Stomach (tissue), 9 donors: ENCODE measurements around the gene PIGL. TPM values are rescaled to one million over a fixed set of nuclear protein-coding genes. Genes with fewer than 3 reads are reported as not detected.

Experiments
- DNase-seq, 2 donors: peaks; one replicate each; pipeline versions ENCODE4 v3.0.0 to v3.0.0-alpha.2; 2013 to 2019
- H3K27ac ChIP-seq, 5 donors: fragments of 200-600 bp in 4 of 5; sonication (generic) in 4 of 5; one replicate each; pipeline ENCODE4 v1.5.1; 2013 to 2019; ENCODE audit warnings: mild to moderate bottlenecking in 1 of 5, moderate library complexity in 1 of 5
- H3K27me3 ChIP-seq, 3 donors: fragments of 200-600 bp; sonication (generic); one replicate each; pipeline ENCODE4 v1.5.1; 2017 to 2019; ENCODE audit warnings: mixed run types in 1 of 3
- H3K36me3 ChIP-seq, 4 donors: fragments of 200-600 bp; sonication (generic); 1 replicate in 3 of 4; 2 replicates in 1 of 4; pipeline ENCODE4 v1.5.1; 2016 to 2019
- H3K4me1 ChIP-seq, 4 donors: fragments of 200-600 bp; sonication (generic); one replicate each; pipeline ENCODE4 v1.5.1; 2016 to 2019
- H3K4me3 ChIP-seq, 4 donors: fragments of 200-600 bp; sonication (generic) in 3 of 4; one replicate each; pipeline ENCODE4 v1.5.1; 2016 to 2019; ENCODE audit warnings: mild to moderate bottlenecking in 1 of 4
- H3K9me3 ChIP-seq, 4 donors: fragments of 200-600 bp; sonication (generic); one replicate each; pipeline ENCODE4 v1.5.1; 2016 to 2019
- EP300 ChIP-seq: sonication (generic); formaldehyde crosslinking; IDR thresholded peaks from one replicate; pipeline ENCODE4 v1.6.1; 2017; ENCODE audit warnings: antibody characterized with exemption
- POLR2A ChIP-seq, 4 donors: fragments of 450-650 bp; IDR thresholded peaks; one replicate each; pipeline ENCODE4 v1.6.1; 2016; ENCODE audit warnings: antibody characterized with exemption in 4 of 4, control low read depth in 2 of 4, mild to moderate bottlenecking in 1 of 4, moderate library complexity in 1 of 4
- POLR2AphosphoS5 ChIP-seq, 3 donors: sonication (generic); formaldehyde crosslinking; IDR thresholded peaks; one replicate each; pipeline ENCODE4 v1.6.1; 2016; ENCODE audit warnings: antibody characterized with exemption in 3 of 3
- WGBS, 5 donors: extraction: QIAGEN DNeasy Blood & Tissue Kit in 3 of 5; methylation state at CpG; one replicate each; pipeline versions ENCODE4 v1.1.5 to v1.1.7; 2013 to 2018; 5-methylcytosine and 5-hydroxymethylcytosine counted together
- intact Hi-C: fragments of 100-400 bp; cut with DNase I; formaldehyde crosslinking; loops from one replicate; pipeline ENCODE4 v1.15.1; 2023; ENCODE audit warnings: low total_unique reads
- polyA plus RNA-seq, 3 donors: library from polyadenylated mRNA; stranded (reverse); fragments of 200-250 nt; gene quantifications; one replicate each; pipeline ENCODE4 v1.2.3, GENCODE V29; 2013
- total RNA-seq, 5 donors: library from RNA; depleted of rRNA; stranded (reverse); fragments of >200 nt; gene quantifications; one replicate each; pipeline versions ENCODE4 v1.1.0 to v1.2.3, GENCODE V29; 2014 to 2016
- TF ChIP-seq, protein P1 (sequence below), 7 experiments: fragments of 450-650 bp in 4 of 7; fragments of 200-600 bp in 3 of 7; sonication (generic) in 3 of 7; IDR thresholded peaks; one replicate each; pipeline ENCODE4 v1.5.1; 2016 to 2019; ENCODE audit warnings: antibody characterized with exemption in 7 of 7, control low read depth in 2 of 7, mild to moderate bottlenecking in 1 of 7
- donor health status: healthy with polysubstance abuse.
- donor health status: Bipolar disorder and iron deficiency.
- donor health status: healthy.

The PIGL gene
- total and polyA plus RNA-seq, 8 donors: 5.8 to 72.3 (median 35.3) TPM

DNA sequence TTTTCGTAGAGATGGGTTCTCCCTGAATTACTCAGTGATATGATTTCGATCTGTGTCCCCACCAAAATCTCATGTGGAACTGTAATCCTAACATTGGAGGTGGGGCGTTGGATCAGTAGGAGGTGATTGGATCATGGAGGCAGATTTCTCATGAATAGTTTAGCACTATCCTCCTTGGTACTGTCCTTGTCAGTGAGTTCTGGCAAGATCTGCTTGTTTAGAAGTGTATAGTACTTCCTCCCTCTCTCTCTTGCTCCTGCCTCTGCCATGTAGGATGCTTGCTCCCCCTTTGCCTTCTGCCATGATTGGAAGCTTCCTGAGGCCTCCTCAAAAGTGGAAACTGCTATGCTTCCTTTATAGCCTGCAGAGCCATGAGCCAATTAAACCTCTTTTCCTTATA, 22.9 kb downstream of the PIGL start:
- intact Hi-C loops: no loop called here
- H3K4me3 ChIP-seq: no peak overlapping the region
- H3K9me3 ChIP-seq: no peaks in the 10 kb centered on the region
- H3K4me1 ChIP-seq: no peaks in the 10 kb centered on the region
- H3K27me3 ChIP-seq: no peaks in the 10 kb centered on the region
- DNase-seq: no peak
- no peak for TF ChIP-seq POLR2A (IDR thresholded peaks at IDR 0.05)
- no peak for TF ChIP-seq EP300
- TF ChIP-seq, protein P1, sequence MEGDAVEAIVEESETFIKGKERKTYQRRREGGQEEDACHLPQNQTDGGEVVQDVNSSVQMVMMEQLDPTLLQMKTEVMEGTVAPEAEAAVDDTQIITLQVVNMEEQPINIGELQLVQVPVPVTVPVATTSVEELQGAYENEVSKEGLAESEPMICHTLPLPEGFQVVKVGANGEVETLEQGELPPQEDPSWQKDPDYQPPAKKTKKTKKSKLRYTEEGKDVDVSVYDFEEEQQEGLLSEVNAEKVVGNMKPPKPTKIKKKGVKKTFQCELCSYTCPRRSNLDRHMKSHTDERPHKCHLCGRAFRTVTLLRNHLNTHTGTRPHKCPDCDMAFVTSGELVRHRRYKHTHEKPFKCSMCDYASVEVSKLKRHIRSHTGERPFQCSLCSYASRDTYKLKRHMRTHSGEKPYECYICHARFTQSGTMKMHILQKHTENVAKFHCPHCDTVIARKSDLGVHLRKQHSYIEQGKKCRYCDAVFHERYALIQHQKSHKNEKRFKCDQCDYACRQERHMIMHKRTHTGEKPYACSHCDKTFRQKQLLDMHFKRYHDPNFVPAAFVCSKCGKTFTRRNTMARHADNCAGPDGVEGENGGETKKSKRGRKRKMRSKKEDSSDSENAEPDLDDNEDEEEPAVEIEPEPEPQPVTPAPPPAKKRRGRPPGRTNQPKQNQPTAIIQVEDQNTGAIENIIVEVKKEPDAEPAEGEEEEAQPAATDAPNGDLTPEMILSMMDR (IDR thresholded peaks at IDR 0.05): no peak
- no peak for TF ChIP-seq POLR2AphosphoS5 (IDR thresholded peaks at IDR 0.05)
- WGBS, 5 donors: 95 to 100% (median 98%) methylated on average over 3 of the region's 3 CpGs
- H3K27ac ChIP-seq: no peak overlapping the region
- peaks cover 0 to 17% (median 12%) of the 10 kb centered on the region in 4 donors for H3K36me3 ChIP-seq

DNA sequence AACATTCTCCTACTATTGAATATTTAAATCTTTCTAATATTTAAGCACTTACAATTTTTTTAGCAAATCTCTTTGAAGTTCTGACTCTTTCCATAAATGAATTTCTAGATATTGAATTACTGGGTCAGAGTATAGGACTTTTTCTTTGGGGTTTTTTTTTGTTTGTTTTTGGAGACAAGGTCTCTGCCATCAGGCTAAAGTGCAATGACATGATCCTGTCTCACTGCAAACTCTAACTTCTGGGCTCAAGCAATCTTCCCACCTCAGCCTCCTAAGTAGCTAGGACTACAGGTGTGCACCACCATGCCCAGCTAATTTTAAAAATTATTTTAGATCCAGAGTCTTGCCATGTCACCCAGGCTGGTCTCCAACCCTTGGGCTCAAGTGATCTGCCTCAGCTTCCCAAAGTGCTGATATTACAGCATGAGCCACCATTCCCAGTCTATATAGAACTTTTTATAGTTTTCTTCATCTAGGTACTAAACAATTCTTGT, 24.9 kb downstream of the PIGL start:
- peaks cover 0 to 7% (median under 1%) of the 10 kb centered on the region in 4 donors for H3K36me3 ChIP-seq
- no peak overlapping the region for H3K27ac ChIP-seq
- intact Hi-C loops: no loop called here
- no peak for TF ChIP-seq POLR2AphosphoS5 (IDR thresholded peaks at IDR 0.05)
- TF ChIP-seq, protein P1 (IDR thresholded peaks at IDR 0.05): no peak
- no peak for TF ChIP-seq EP300
- no peak for TF ChIP-seq POLR2A (IDR thresholded peaks at IDR 0.05)
- no peaks in the 10 kb centered on the region for H3K4me1 ChIP-seq
- no peak overlapping the region for H3K4me3 ChIP-seq
- H3K27me3 ChIP-seq: no peaks in the 10 kb centered on the region
- no peak for DNase-seq
- no peaks in the 10 kb centered on the region for H3K9me3 ChIP-seq

DNA sequence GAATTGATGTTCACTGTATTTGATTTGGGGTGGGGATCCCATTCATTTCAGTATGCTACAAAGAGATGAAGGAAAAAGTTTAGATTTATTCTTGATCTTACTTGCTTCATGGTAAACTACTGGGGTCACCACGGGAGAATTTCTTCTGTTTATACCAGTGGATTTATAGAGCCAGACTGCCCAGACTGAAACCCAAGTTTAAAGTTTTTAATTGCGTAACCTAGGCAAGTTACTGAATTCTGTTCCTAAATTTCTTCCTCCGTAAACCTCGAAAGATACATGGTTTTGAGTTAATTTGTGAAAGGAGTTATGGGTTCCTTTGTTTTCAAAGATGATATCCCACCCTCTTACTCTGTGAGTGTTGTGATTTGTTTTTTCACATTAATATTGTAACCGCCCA, 26.4 kb downstream of the PIGL start:
- TF ChIP-seq POLR2A (IDR thresholded peaks at IDR 0.05) (no peak), EP300 (no peak), POLR2AphosphoS5 (IDR thresholded peaks at IDR 0.05) (no peak)
- TF ChIP-seq, protein P1 (IDR thresholded peaks at IDR 0.05): no peak
- no peak for DNase-seq

DNA sequence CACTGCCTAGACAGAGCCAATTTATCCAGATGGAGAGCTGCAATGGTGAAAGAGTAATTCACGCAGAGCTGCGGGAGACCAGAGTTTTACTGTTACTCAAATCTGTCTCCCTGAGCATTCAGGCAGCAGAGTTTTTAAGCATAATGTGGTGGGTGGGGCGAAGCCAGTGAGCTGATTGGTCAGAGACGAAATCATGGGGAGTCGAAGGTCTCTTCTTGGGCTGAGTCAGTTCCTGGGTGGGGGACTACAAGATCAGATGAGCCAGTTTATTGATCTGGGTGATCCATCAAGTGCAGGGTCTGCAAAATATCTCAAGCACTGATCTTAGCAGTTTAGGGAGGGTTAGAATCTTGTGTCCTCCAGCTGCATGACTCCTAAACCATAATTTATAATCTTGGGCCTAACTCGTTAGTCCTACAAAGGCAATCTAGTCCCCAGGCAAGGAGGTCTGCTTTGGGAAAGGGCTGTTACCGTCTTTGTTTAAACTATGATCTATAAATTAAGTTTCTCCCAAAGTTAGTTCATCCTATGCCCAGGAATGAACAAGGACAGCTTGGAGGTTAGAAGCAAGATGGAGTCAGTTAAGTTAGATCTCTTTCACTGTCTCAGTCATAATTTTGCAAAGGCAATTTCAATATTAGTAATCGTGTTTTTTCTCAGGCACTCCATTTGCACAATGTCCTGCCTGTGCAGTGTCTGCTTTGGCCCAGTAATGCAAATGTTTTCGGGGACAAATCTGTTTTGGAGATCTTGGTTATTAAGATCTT, 27.0 kb downstream of the PIGL start:
- Histone ChIP-seq H3K4me1 (no peaks in the 10 kb centered on the region), H3K27me3 (no peaks in the 10 kb centered on the region), H3K27ac (no peak overlapping the region), H3K4me3 (no peak overlapping the region), H3K9me3 (no peaks in the 10 kb centered on the region), H3K36me3 (no peaks in the 10 kb centered on the region)
- no peak for DNase-seq
- intact Hi-C loops: no loop called here
- WGBS, 5 donors: 71 to 89% (median 83%) methylated on average over 9 of the region's 9 CpGs
- TF ChIP-seq POLR2AphosphoS5 (IDR thresholded peaks at IDR 0.05): no peak
- TF ChIP-seq POLR2A (IDR thresholded peaks at IDR 0.05): no peak
- TF ChIP-seq, protein P1 (IDR thresholded peaks at IDR 0.05): no peak

More for the DNA sequence above, 26.4 kb downstream of the PIGL start:
- no peaks in the 10 kb centered on the region for H3K9me3 ChIP-seq
- no peaks in the 10 kb centered on the region for H3K4me1 ChIP-seq
- no peak overlapping the region for H3K4me3 ChIP-seq
- no peaks in the 10 kb centered on the region for H3K36me3 ChIP-seq
- 81 to 90% (median 85%) methylated on average over 5 of the region's 5 CpGs for WGBS, 5 donors
- H3K27me3 ChIP-seq: no peaks in the 10 kb centered on the region
- no peak overlapping the region for H3K27ac ChIP-seq
- intact Hi-C loops: no loop called here
